GM15510 (cell line): Measurements from ENCODE around the gene RAET1L.

Experiments
- POLR2A ChIP-seq: IDR thresholded peaks from 3 replicates; pipeline ENCODE4 v1.6.1; 2011; ENCODE audit warnings: borderline replicate concordance; ENCODE audit not compliant: insufficient read length; ENCODE audit errors: extremely low read depth

RAET1L gene

DNA sequence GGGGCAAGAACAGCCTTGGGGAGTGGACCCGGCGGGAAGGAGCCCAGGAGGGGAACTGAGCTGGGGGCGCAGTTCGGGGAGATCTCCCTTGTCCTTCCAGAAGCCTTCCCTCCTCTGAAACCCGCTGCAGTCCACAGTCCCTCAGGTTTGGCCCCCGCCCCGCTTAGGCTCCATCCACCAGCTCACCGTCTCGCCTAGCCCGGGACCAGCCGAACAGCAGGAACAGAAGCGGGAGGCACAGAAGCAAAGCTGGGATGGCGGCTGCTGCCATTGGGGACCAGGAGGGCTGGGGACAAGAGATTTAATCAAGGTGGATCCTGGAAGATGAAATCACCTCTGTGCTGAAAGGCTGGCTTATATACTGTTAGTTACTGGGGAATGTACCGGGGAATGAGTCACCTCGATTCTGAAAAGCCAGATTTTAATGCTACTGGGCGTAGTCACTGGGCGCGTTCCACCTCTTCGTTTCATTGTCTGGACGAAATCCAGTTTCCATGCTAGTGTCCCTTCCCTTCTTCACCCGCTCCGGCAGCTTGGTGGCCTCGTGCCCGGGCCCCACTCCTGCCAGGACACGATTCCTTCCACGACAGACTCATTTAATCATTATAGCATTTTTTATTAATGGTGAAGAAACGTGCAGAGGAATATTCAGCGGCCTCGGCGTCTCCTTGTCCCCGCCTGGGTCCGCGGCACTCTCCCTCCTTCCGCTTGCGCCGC is at the start of gene RAET1L:
TSS of gene RAET1L (minus strand) at position 332 of the 717 bp plus-strand sequence. CDS start at position 271, 61 bp downstream.
- TF ChIP-seq POLR2A, result no peak

- no peak for TF ChIP-seq POLR2A
Observed at GRCh38 chr6:150075034-150075421, 49.7 kb upstream of the RAET1L start.

DNA sequence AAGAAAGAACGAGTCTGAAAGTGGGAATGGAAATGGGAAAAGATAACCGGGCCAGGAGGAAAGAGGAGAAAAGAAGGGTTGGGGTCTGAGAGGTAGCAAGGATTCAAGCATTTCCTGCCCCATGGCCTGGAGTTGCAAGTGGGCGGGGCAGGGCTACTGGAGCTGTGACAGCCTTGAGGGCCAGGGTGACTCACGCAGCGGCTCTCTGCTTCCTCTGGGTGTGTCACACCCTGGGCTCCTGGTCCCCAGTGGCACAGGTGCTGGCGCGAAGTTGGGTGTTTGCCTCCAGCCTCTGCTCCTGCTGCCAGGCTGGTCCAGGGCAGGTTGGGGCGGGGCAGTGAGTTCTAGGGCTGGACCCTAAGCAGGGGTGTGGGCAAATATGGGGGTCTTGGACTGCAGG is 46.9 kb upstream of the RAET1L start:
- TF ChIP-seq POLR2A, result no peak

- no peak for TF ChIP-seq POLR2A
Observed at GRCh38 chr6:150070236-150070818, 45.0 kb upstream of the RAET1L start.

DNA sequence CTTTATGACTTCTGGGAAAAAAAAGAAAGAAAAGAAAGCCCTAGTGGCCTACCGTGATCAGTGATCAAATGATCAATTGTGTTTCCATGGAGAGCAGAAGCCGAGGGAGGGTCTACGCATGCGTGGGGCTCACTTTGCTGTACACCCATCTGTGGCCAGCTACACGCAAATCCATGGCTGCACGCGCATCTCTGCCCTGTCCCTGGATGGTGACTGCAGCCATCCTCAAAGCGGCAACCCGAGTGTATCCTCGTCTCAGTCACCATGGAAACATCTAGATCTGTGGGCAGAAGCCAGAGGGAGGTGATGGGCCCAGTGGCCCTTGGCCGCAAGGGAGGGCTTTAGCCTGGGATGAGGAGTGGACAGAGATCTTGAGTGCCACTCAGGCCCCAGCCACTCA is 44.4 kb upstream of the RAET1L start:
- no peak for TF ChIP-seq POLR2A

GRCh38 chr6:150068720-150069648 is 43.7 kb upstream of the RAET1L start, which contains the start of gene ULBP3:
TSS of gene ULBP3 (minus strand) at chr6:150069121. CDS start at chr6:150069066, 55 bp downstream.
- no peak for TF ChIP-seq POLR2A

- no peak for TF ChIP-seq POLR2A
Observed at GRCh38 chr6:150068151-150068550, 42.8 kb upstream of the RAET1L start.

DNA sequence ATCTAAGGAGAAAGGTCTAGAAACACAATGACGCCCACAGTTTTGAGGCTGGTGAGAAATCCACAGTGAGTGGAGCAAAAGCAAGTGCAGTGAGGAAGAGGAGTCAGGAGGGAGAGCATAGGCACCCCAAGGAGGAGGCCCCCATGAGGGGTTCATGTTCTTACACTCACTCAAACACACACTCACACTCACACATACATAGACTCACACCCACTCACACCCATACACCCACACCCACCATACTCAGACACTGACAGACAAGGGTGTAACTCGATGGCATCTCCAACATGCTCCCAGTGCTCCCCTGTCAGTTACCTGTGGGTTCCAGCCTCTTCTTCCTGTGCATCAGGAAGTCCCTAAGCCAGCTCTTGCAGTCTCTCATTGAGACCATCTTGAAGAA is 39.8 kb upstream of the RAET1L start:
- TF ChIP-seq POLR2A, result no peak

- no peak for TF ChIP-seq POLR2A
Observed at GRCh38 chr6:150063640-150064039, 38.3 kb upstream of the RAET1L start.

GRCh38 chr6:150058986-150059385 is 33.7 kb upstream of the RAET1L start:
- TF ChIP-seq POLR2A, result no peak

- TF ChIP-seq POLR2A, result no peak
Observed at GRCh38 chr6:150058231-150058792, 33.0 kb upstream of the RAET1L start.

DNA sequence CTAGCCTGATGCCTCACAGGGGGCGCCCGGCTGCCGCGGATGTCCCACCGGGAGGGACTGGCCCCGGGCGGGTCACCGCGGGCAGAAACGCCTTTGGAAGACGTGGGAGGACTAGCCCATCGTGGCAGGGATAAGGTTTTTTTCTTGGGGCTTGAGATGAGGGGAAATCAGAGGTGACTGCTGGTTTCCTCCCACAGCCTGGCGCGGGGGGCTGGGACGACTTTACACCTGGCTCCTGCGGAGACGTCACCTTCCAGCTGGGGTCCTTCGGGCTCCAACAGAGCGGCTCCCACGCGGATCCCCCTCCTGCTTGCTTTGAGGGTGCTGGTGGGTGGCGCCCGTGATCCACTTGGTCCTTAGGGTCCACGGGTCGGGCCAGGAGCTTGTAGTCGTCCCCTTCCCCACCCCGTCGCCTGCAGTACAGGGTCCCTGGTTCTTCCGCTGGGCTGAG is 32.2 kb upstream of the RAET1L start:
- no peak for TF ChIP-seq POLR2A

DNA sequence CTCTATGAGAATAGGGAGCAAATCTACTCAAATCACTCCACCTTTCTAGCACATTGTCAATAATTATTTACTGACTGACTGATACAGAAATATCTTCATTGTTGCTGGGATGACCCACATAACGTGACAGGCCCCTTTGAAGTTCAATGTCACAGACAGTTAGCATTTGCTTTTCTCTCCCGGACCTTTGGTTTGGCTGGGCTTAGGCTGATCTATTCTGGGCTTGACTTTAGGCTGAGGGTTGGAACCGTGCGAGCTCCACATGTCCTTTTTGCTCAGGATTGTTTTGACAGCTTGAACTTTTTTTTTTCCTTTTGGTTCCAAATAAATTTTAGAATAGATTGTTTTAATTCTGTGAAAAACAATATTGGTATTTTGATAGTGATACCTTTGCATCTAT is 31.6 kb upstream of the RAET1L start:
- TF ChIP-seq POLR2A, result no peak

- TF ChIP-seq POLR2A, result no peak
Observed at GRCh38 chr6:150056156-150056555, 30.8 kb upstream of the RAET1L start.

DNA sequence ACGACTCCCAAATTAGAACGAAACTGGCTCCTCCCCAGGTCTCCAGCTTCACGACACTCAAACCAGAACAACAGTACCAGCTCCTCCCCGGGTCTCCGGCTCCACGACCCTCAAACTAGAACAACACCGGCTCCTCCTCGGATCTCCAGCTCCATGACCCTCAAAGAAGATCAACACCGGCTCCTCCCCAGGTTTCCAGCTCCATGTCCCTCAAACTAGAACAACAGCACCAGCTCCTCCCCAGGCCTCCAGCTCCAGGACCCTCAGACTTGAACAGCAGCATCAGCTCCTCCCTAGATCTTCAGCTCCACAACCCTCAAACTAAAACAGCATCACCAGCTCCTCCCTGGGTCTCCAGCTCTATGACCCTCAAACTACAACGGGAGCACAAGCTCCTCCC is 29.8 kb upstream of the RAET1L start:
- TF ChIP-seq POLR2A, result no peak
